ENCODE measurements around the gene DHRS1.

DHRS1 gene

DNA sequence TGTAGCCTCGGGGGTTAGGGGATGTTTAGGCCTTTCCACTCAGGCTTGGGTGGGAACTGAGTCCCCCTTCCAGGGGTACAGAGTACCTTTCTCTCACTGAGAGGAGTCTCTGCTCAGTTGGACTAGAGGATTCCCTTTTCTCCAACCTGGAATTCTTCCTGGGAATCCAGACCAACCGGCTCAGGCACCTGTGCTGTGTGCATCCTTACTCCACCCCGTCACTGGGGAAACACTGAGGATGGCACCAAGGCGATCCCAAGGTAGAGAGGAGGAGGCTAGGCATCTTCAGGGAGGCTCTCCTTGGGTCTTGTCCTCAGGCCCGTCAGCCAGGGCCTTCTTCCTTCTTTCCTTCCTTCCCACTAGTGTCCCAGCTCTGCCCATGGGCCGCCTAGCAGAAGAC is 35.7 kb downstream of the DHRS1 start:
- DNase-seq (ENCODE audit: low spot score) = no peak

DNA sequence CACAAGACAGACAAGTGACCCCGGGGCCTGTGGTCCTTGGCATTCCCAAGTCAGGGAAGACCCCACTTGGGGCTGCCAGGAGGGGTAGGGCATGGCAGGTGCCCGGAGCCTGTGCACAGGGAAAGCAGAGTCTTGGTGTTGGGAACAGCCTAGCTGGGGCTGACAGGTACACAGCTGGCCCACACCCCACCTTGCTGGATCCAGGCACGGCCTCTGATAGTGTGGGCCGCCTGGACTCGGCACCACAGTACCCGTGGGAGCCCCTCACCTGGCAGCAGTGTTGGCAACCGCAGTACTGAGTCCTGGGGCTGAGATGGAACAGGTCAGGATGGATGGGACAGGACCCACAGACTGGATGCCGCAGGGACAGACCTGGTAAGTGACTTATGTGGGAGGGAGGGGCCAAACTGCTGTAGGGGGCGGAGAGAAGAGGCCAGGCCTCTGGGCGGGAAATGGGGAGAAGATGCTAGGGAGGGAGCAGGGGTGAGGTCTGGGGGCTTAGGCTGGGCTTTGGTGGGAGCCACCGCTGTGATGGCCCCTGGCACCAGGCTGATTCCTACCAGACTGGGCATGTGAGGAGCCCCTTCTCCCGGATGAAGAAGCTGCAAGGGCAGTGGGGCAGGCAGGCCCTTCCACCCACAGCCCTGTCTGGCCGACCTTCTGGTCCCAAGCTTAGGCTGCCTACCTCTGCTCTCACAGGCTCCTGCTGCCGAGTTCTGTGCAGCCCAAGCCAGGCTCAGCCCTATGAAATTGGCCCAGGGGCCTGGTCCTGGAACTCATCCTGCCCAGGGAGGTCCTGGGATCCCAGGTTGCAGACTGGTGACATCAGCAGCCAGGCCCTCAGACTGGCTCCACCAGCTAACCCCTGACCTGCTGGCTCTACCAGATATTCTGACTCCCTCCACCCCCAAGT is 36.5 kb downstream of the DHRS1 start, which contains the start of gene TGM1:
Gene TGM1 (minus strand): TSS at position 357 of the 913 bp plus-strand sequence. CDS start 825 bp downstream, outside the sequence.
- DNase-seq (ENCODE audit: low spot score) = no peak

GRCh38 chr14:24261969-24262327 is 37.6 kb downstream of the DHRS1 start:
- DNase-seq (ENCODE audit: low spot score) = no peak

GRCh38 chr14:24261256-24261968 is 38.2 kb downstream of the DHRS1 start:
- no peak for DNase-seq (ENCODE audit: low spot score)

- no peak for DNase-seq (ENCODE audit: low spot score)
Observed at GRCh38 chr14:24260780-24261157, 38.8 kb downstream of the DHRS1 start.

DNA sequence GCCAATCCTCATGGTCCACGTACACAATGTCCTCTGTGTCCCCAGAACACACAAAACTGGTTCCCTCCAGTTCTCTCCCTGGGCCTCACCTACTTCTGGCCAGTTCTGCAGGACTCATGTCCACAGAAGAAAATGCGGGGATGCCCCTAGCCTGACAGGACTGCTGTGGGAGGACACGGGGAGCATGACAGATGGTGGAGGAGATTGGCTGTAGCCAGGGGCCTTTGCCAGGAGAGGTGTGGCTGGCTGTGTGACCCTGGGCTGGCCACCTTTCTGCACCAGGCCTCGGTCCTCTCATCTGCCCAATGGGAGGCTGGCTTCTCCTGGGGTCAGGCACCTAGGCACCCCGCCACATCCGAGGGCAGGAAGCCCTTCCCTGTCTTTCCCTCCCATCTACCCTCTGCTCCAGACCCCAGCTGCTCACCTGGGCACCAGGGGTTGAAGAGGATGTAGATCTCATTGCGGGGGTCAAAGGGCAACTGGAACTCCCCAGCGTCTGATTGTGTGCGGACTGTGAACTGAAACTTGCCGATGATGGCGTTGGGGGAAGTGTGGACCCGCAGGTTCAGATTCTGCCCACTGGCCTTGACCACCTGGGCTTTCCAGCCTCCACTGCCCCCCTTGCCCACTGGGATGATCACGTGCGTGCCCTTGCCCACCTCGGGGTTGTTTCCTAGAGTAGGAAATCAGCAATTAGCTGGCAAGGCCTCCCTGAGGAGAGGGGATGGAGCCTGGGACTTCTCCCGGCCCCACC is 39.4 kb downstream of the DHRS1 start:
- DNase-seq (ENCODE audit: low spot score) = no peak

DNA sequence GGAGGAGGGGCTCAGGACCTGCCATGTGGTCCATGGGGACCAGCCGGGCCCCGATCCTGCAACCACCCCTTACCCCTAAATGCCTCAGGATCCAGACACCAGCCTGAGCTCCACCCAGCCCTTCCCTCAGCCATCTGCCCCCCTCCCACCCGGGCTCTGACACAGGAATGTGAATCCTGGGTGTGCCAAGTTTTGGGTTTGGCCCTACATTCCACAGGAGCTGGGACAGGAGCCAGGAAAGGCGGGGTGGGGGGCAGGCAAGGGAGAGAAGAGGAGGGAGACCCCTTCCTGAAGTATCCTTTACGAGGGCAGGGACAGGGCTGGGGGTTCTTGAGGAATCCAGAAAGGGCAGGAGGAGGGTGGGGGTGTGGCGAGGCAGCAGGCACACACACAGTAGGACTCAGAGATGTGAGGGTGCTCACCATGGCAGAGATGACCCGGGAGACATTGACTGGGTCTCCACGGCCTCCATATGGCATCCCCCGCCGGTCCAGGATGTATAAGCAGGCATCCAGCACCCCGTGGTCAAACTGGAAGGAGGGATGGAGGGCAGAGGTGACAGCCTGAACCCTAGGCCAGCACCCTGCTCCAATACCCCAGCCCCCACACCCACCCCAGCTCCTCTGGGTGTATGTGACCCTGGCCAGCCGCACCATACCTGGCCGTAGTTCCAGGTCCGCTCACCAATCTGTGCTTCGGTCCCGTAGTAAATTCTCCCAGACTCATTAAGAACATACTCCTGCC is 40.1 kb downstream of the DHRS1 start:
- no peak for DNase-seq (ENCODE audit: low spot score)

DNA sequence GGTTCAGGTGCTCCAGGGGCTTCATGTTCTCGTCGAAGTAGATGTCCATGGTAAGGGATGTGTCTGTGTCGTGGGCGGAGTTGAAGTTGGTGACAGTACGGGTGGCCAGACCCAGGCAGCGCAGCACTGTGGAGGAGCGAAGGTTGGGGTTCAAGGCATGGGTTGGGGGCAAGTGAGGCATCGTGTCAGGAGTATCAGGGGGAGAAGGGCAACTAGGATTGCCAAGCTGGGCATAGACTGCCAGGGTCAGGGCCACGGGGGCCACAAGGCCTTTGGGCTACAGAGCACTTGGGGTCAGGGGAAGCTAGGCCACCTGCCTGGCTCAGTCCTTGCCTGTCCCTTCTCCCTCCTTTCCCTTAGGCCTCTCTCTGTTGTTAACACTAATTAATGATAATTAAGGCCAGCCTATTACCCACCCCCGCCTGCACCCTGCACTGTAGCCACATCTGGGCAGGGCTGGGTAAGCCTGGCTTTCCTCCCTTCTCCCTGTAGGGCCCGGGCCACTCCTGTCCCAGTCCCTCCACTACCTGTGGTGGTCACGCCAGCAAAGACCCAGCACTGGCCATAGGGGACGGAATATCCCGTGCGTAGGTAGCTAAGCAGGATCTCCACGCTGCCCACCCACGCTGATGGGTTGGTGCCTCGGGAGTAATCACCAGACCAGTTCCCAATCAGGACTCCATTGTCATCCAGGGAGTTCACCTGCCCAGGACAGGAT is 40.9 kb downstream of the DHRS1 start:
- no peak for DNase-seq (ENCODE audit: low spot score)

DNA sequence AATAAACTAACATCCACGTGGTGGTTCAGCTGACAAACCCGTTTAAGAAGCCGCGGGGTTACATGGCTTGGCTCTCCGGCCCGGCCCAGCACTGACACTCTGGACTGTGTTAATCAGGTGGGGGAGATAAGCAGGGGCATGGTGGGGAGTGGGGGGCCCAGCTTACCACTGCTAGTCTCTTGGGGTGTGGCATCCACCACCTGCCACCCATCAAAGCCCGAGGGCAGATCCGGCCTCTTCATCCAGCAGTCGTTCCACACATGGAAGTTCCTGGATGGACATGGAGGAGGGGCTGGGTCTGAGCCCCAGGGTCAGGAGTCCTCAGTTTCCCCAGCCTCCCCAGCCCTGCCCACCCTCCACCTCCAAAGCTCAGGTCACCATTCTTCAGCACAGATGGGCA is 41.5 kb downstream of the DHRS1 start:
- no peak for DNase-seq (ENCODE audit: low spot score)

- DNase-seq (ENCODE audit: low spot score) = no peak
Observed at GRCh38 chr14:24256960-24257359, 42.6 kb downstream of the DHRS1 start.

GRCh38 chr14:24255931-24256711 is 43.5 kb downstream of the DHRS1 start:
- DNase-seq (ENCODE audit: low spot score) = no peak

DNA sequence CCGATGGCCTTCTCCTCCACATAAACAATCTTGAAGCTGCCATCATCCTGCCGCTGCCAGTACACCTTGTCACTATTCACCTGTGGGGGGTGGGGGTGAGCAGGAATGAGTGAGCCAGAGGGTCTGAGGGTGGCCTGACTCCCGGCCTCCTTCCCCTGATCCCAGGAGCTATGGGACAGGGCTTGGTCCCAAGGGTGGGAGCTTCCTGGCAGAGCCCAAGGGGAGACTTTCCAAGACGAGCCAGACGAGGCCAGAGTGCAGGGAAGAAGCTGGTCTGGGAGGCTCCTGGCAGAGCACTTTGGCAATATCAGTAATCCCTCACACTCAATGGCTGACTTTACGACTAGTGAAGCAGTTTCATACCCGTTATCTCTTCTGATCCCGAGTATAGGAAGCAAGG is 44.1 kb downstream of the DHRS1 start:
- DNase-seq (ENCODE audit: low spot score) = no peak

GRCh38 chr14:24254630-24255392 is 44.8 kb downstream of the DHRS1 start:
- no peak for DNase-seq (ENCODE audit: low spot score)

- DNase-seq (ENCODE audit: low spot score) = no peak
Observed at GRCh38 chr14:24253936-24254335, 45.6 kb downstream of the DHRS1 start.

- DNase-seq (ENCODE audit: low spot score) = no peak
Observed at GRCh38 chr14:24252289-24253124, 47.1 kb downstream of the DHRS1 start.

GRCh38 chr14:24251880-24252288 is 47.7 kb downstream of the DHRS1 start:
- no peak for DNase-seq (ENCODE audit: low spot score)

GRCh38 chr14:24250354-24250753 is 49.2 kb downstream of the DHRS1 start:
- no peak for DNase-seq (ENCODE audit: low spot score)

GRCh38 chr14:24249230-24250021 is 50.2 kb downstream of the DHRS1 start:
- DNase-seq (ENCODE audit: low spot score) = no peak
